ENCODE data around the gene HSD17B14.

The HSD17B14 gene

DNA sequence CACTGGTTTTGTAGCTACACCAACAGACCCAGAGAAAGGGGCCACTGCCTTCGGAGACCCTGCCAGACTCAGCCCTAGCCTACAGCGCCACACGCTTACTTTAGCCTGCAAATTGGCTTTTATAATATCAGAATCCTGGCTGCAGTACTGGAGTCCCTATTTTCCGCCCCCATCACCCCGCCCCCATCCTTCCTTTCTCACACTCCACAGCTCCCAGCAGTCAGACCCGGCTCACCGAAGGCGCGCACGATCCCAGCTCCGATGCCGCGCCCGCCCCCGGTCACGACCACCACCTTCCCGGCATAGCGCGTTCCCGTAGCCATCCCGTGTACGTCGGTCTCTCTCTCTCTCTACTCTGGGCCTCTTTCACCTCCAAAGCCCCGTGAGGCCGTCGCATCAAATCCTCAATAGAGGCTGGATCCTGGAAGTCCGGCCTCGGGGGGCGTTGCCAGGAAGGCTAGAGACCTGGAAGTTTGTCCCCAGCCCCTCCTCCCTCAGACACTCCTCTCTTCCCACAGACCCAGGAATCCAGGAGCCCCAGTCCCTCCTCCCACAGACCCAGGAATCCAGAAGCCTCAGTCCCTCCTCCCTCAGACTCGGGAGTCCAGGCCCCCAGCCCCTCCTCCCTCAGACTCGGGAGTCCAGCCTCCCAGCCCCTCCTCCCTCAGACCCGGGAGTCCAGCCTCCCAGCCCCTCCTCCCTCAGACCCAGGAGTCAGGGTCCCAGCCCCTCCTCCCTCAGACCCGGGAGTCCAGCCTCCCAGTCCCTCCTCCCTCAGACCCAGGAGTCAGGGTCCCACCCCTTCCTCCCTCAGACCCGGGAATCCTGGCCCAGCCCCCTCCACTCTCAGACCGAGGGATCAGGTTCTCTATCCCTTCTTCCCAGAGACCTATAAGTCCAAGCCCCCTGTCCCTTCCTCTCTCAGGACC is at the start of gene HSD17B14:
Gene HSD17B14 (minus strand): TSS at position 403 of the 929 bp plus-strand sequence. CDS start 80 bp downstream, at position 323.
- TF ChIP-seq CTCF (IDR thresholded peaks at IDR 0.05) = peak; percentile 0; the same call in 1 of the 2 replicates

DNA sequence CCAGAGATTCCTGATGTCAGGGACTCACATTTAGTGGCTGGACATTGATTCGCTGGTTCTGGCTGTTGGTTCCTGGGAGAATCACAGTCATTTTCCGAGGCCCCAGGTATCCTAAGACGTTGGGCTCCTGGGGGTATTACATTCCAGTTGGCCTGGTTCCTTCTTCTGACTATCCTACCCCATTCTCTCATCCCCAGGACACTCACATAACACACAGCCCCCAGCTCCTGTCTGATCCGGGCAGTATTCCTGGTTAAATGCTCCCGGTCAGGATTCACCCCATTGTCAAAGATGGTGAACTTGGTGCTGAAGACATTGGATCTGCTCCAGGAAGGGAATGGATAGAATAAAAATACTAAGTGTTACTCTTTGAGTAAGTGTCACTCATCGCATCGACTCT is 47.4 kb upstream of the HSD17B14 start:
- TF ChIP-seq CTCF (IDR thresholded peaks at IDR 0.05) = no peak

- no peak for TF ChIP-seq CTCF (IDR thresholded peaks at IDR 0.05)
Measured at GRCh38 chr19:48881741-48882657, 45.7 kb upstream of the HSD17B14 start.

GRCh38 chr19:48879025-48879637 is 42.8 kb upstream of the HSD17B14 start:
- no peak for TF ChIP-seq CTCF (IDR thresholded peaks at IDR 0.05)

DNA sequence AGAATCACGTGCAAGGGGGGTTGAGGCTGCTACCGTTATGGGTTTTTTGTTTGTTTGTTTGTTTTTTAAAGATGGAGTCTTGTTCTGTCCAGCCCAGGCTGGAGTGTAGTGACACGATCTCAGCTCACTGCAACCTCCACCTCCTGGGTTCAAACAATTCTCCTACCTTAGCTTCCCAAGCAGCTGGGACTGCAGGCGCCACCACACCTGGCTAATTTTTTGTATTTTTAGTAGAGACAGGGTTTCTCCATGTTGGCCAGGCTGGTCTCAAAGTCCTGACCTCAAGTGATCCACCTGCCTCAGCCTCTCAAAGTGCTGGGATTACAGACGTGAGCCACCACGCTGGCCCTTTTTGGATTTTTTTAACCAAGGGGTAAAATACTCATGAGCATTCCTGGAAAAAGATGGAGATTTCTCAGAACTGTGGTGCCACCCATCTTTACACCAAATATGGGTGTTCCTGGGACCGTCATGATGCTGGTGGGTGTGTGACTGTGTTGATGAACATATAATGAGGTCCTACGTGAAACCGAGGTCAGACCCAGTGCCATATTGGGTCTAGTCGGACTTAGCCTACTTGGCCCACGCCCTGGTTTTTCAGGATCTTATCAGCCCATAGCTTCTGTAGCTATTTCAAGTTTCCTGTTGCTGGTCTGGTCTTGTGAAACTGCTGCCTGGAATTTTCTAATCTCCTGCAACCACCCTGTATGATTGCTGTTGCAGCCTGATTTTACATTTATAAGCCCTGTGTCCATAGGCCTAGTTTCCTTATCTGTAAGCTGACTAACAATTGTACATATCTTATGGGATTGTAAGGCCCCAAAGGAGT is 42.1 kb upstream of the HSD17B14 start:
- TF ChIP-seq CTCF (IDR thresholded peaks at IDR 0.05) = no peak

DNA sequence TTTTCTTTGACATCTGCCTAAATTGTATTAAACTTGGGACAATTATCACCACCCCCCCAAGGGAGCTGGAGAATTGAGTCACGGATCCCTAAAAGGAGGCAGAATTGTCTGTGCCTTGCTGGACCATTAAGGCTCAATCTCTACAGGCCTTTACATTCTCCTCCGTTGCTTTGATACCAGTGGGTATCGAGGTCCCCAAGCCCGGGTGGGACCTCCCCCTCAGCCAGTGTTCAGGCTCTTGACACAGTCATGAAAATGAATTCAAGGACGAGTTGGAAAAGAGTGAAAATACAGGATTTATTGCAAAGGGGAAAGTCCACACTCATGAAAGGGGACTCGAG is 41.5 kb upstream of the HSD17B14 start:
- TF ChIP-seq CTCF (IDR thresholded peaks at IDR 0.05) = no peak

Data from LNCAP (cell line).